Esophagus squamous epithelium (tissue), 5 donors: ENCODE data around the gene ISOC1. TPM values are rescaled to one million over a fixed set of nuclear protein-coding genes. Genes with fewer than 3 reads are reported as not detected.
A peak's percentile ranks its signal among the peaks of the same experiment; 100 is the strongest.

Experiments
- DNase-seq: peaks from one replicate; lab custom pipeline; 2025; lab: John Stamatoyannopoulos, UW
- H3K27ac ChIP-seq, 4 donors: fragments of 200-600 bp; sonication (generic); one replicate each; pipeline ENCODE4 v1.5.1; 2016 to 2019; ENCODE audit warnings: mild to moderate bottlenecking in 1 of 4
- H3K27me3 ChIP-seq, 4 donors: fragments of 200-600 bp; sonication (generic); 1 replicate in 3 of 4; 2 replicates in 1 of 4; pipeline versions ENCODE4 v1.5.1 to v1.6.0; 2017 to 2021; ENCODE audit warnings: antibody characterized with exemption in 1 of 4
- H3K36me3 ChIP-seq, 3 donors: fragments of 200-600 bp; sonication (generic); one replicate each; pipeline ENCODE4 v1.5.1; 2016 to 2019
- H3K4me1 ChIP-seq, 3 donors: fragments of 200-600 bp; sonication (generic); one replicate each; pipeline ENCODE4 v1.5.1; 2017 to 2019
- H3K4me3 ChIP-seq, 4 donors: fragments of 200-600 bp; sonication (generic); 1 replicate in 3 of 4; 2 replicates in 1 of 4; pipeline ENCODE4 v1.5.1; 2016 to 2019; ENCODE audit warnings: mild to moderate bottlenecking in 2 of 4, moderate library complexity in 1 of 4
- H3K9me3 ChIP-seq, 3 donors: fragments of 200-600 bp; sonication (generic); one replicate each; pipeline ENCODE4 v1.5.1; 2016 to 2019
- POLR2A ChIP-seq, 4 donors: fragments of 450-650 bp; IDR thresholded peaks; one replicate each; pipeline ENCODE4 v1.6.1; 2017; ENCODE audit warnings: antibody characterized with exemption in 4 of 4, mild to moderate bottlenecking in 4 of 4, moderate library complexity in 3 of 4
- WGBS, 2 donors: methylation state at CpG; one replicate each; pipeline ENCODE4 v1.1.5; 2018; 5-methylcytosine and 5-hydroxymethylcytosine counted together
- intact Hi-C: fragments of 100-400 bp; cut with DNase I; formaldehyde crosslinking; loops from one replicate; pipeline ENCODE4 v1.15.0; 2022
- total RNA-seq, 4 donors: library from RNA; depleted of rRNA; stranded (reverse); fragments of >200 nt; gene quantifications; one replicate each; pipeline ENCODE4 v1.1.0, GENCODE V29; 2016
- TF ChIP-seq, protein P1 (sequence below), 6 experiments: fragments of 450-650 bp in 4 of 6; fragments of 200-600 bp in 2 of 6; sonication (generic) in 2 of 6; IDR thresholded peaks; one replicate each; pipeline ENCODE4 v1.5.1; 2016 to 2019; ENCODE audit warnings: antibody characterized with exemption in 6 of 6, mild to moderate bottlenecking in 4 of 6, moderate library complexity in 4 of 6
- donor health status: DM: yes; HTN: yes; CAD: no.

The ISOC1 gene
- total RNA-seq, 4 donors from 2014 or later: 16.7 to 43.7 (median 36.7) TPM

DNA sequence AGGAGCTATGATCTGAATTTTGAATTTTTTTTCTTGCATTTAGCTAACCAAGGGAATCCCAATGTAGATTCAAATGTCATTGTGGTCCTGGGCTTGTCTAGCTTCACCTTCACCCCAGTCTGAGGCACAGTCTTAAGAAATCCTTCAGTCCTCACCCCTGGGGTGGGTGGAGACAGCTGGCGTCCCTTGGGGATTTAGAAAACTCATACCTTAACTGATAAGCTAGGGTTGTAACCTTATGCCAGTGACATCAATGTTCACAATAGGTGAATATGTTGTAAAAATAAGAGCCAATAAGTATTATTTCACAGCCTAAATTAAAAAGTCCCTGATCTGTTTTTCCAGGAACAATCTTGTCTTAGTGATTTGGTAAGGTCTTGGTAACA, 4.6 kb downstream of the ISOC1 start:
- H3K4me1 ChIP-seq: peaks cover 5 to 50% (median 15%) of the 10 kb centered on the region in 3 donors
- no peaks in the 10 kb centered on the region for H3K36me3 ChIP-seq
- H3K27ac ChIP-seq: peak overlapping the region in 2 of 4 donors; percentile 86 to 94
- DNase-seq: no peak
- WGBS, 2 donors: 54% methylated on average over 1 of the region's 1 CpG; no CpG with 5 or more reads in 1 of the 2 donors
- intact Hi-C loops: no loop called here
- no peak for TF ChIP-seq POLR2A (IDR thresholded peaks at IDR 0.05)
- TF ChIP-seq, protein P1, sequence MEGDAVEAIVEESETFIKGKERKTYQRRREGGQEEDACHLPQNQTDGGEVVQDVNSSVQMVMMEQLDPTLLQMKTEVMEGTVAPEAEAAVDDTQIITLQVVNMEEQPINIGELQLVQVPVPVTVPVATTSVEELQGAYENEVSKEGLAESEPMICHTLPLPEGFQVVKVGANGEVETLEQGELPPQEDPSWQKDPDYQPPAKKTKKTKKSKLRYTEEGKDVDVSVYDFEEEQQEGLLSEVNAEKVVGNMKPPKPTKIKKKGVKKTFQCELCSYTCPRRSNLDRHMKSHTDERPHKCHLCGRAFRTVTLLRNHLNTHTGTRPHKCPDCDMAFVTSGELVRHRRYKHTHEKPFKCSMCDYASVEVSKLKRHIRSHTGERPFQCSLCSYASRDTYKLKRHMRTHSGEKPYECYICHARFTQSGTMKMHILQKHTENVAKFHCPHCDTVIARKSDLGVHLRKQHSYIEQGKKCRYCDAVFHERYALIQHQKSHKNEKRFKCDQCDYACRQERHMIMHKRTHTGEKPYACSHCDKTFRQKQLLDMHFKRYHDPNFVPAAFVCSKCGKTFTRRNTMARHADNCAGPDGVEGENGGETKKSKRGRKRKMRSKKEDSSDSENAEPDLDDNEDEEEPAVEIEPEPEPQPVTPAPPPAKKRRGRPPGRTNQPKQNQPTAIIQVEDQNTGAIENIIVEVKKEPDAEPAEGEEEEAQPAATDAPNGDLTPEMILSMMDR (IDR thresholded peaks at IDR 0.05): no peak
- no peaks in the 10 kb centered on the region for H3K27me3 ChIP-seq
- no peaks in the 10 kb centered on the region for H3K9me3 ChIP-seq
- H3K4me3 ChIP-seq: no peak overlapping the region

DNA sequence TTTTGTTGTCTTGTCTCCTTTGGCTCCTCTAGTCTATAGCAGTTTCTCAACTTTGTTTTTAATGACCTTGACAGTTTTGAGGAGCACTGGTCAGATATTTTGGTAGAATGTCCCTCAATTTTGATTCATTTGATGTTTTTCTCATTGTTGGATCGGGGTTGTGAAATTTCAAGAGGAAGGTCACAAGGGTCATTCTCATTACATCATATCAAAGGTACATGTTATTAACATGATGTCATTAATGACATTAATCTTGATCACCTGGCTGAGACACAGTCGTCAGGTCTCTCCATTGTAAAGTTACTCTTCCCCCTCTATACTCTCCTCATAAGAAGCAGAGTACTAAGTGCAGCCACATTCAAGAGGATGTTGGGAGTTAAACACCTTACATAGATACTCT, 7.2 kb downstream of the ISOC1 start:
- intact Hi-C loops: no loop called here
- WGBS, 2 donors: 83 to 86% methylated on average over 2 of the region's 2 CpGs
- no peak overlapping the region for H3K27ac ChIP-seq
- no peaks in the 10 kb centered on the region for H3K9me3 ChIP-seq
- H3K4me3 ChIP-seq: no peak overlapping the region
- TF ChIP-seq, protein P1 (IDR thresholded peaks at IDR 0.05): no peak
- no peak for TF ChIP-seq POLR2A (IDR thresholded peaks at IDR 0.05)
- H3K36me3 ChIP-seq: peaks cover 0 to 11% (median 0%) of the 10 kb centered on the region in 3 donors
- DNase-seq: no peak
- no peaks in the 10 kb centered on the region for H3K27me3 ChIP-seq
- H3K4me1 ChIP-seq: peaks cover 0 to 34% (median 15%) of the 10 kb centered on the region in 3 donors

DNA sequence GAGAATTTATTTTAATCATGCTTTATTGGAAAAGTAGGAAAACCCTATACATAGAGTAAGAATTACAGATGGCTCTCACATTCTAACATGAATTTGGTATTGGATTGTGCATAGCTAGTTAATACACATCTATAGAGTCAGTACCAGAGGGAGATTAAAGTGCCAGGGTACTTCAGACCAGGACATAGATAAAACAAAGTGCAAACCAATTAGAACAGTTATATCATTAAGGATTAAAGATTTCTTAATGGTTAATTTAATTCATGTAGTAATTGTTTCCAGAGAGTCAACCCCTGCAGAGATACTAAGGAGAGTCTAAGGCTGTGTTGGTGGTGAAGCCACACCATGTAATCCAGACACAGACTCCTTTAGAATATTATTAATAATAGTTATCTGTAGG, 8.8 kb downstream of the ISOC1 start:
- TF ChIP-seq, protein P1 (IDR thresholded peaks at IDR 0.05): no peak
- TF ChIP-seq POLR2A (IDR thresholded peaks at IDR 0.05): no peak
- H3K36me3 ChIP-seq: peaks cover 0 to 27% (median 0%) of the 10 kb centered on the region in 3 donors
- H3K27me3 ChIP-seq: no peaks in the 10 kb centered on the region
- no peak overlapping the region for H3K4me3 ChIP-seq
- peaks cover 0 to 18% (median 7%) of the 10 kb centered on the region in 3 donors for H3K4me1 ChIP-seq
- H3K27ac ChIP-seq: no peak overlapping the region
- intact Hi-C loops: no loop called here
- no peaks in the 10 kb centered on the region for H3K9me3 ChIP-seq
- no peak for DNase-seq

DNA sequence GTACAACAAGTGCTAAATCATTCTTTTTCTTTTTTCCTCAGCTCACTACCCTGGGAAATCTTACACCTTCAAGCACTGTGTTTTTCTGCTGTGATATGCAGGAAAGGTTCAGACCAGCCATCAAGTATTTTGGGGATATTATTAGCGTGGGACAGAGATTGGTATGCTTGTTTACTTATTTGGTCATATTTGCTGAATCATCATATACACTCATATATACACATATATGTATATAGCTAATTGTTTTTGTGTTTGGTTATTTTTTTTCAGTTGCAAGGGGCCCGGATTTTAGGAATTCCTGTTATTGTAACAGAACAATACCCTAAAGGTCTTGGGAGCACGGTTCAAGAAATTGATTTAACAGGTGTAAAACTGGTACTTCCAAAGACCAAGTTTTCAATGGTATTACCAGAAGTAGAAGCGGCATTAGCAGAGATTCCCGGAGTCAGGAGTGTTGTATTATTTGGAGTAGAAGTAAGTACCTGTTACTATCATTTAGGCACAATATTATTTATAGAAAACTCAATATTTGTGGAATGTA, 10.4 kb downstream of the ISOC1 start:
- no peak overlapping the region for H3K4me3 ChIP-seq
- no peak for TF ChIP-seq POLR2A (IDR thresholded peaks at IDR 0.05)
- TF ChIP-seq, protein P1 (IDR thresholded peaks at IDR 0.05): no peak
- DNase-seq: no peak
- no peaks in the 10 kb centered on the region for H3K27me3 ChIP-seq
- H3K4me1 ChIP-seq: peaks cover 0 to 2% (median 0%) of the 10 kb centered on the region in 3 donors
- peaks cover 0 to 40% (median 0%) of the 10 kb centered on the region in 3 donors for H3K36me3 ChIP-seq
- no peak overlapping the region for H3K27ac ChIP-seq
- 86 to 88% methylated on average over 5 of the region's 5 CpGs for WGBS, 2 donors
- intact Hi-C loops: no loop called here
- no peaks in the 10 kb centered on the region for H3K9me3 ChIP-seq

DNA sequence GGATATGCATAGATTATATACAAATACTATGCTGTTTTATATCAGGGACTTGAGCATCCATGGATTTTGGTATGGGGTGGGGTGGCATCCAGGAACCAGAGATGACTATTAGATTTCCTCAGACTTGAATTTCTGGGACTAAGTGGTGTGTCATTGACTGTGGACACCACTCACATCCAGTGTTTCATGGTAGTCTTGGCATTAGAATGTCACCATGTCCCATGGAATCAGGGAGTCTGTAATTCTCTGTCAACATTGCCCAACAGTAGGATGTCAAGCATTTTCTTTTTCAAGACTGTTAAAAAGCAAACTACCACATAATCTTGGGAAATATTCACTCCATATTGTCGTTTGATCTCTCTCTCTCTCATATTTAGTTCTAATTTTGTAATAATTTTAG, 13.1 kb downstream of the ISOC1 start:
- Histone ChIP-seq H3K27ac (no peak overlapping the region), H3K9me3 (no peaks in the 10 kb centered on the region), H3K4me3 (no peak overlapping the region), H3K4me1 (no peaks in the 10 kb centered on the region), H3K36me3 (peaks cover 0 to 60% (median 0%) of the 10 kb centered on the region in 3 donors), H3K27me3 (no peaks in the 10 kb centered on the region)
- no peak for DNase-seq
- intact Hi-C loops: no loop called here
- 81 to 93% methylated on average over 1 of the region's 1 CpG for WGBS, 2 donors
- TF ChIP-seq POLR2A (IDR thresholded peaks at IDR 0.05): no peak
- TF ChIP-seq, protein P1 (IDR thresholded peaks at IDR 0.05): no peak
